CD8-positive, alpha-beta memory T cell (primary cell): Measurements from ENCODE around the gene SDK1. TPM values are rescaled to one million over a fixed set of nuclear protein-coding genes. Genes with fewer than 3 reads are reported as not detected.
"Not testable (repeated sequence)": the region's sequence is repeated elsewhere in the genome, so short reads cannot be mapped to it uniquely, and the experiment has no call there.

Experiments
- CTCF ChIA-PET: fragments of 350-600 bp; sonication (Branson Sonifier 250); formaldehyde crosslinking; loops from one replicate; lab custom pipeline; 2021; ENCODE audit warnings: antibody characterized with exemption; lab: Charles Lee
- POLR2A ChIA-PET: fragments of 350-600 bp; sonication (Branson Sonifier 250); formaldehyde crosslinking; loops from one replicate; lab custom pipeline; 2021; ENCODE audit warnings: antibody characterized with exemption; lab: Charles Lee
- DNase-seq, 5 donors: peaks; one replicate each; pipeline versions ENCODE4 v3.0.0 to v3.0.0-alpha.2; 2020 to 2022; ENCODE audit warnings: mixed read lengths in 1 of 5
- H3K27ac ChIP-seq: one replicate; pipeline ENCODE4 v1.7.0; 2013; ENCODE audit warnings: low read depth, mild to moderate bottlenecking, low read length, moderate library complexity
- H3K27me3 ChIP-seq: 2 replicates; pipeline ENCODE4 v1.7.0; 2013; ENCODE audit warnings: low read length, mild to moderate bottlenecking; ENCODE audit not compliant: insufficient read depth, poor library complexity, severe bottlenecking
- H3K36me3 ChIP-seq: 2 replicates; pipeline ENCODE4 v1.7.0; 2013; ENCODE audit warnings: mild to moderate bottlenecking, low read length, moderate library complexity; ENCODE audit not compliant: insufficient read depth
- H3K4me1 ChIP-seq: 2 replicates; pipeline ENCODE4 v1.7.0; 2013; ENCODE audit warnings: mild to moderate bottlenecking, low read length, moderate library complexity; ENCODE audit not compliant: insufficient read depth
- H3K4me3 ChIP-seq: 2 replicates; pipeline ENCODE4 v1.7.0; 2013; ENCODE audit warnings: mild to moderate bottlenecking, low read length
- H3K9me3 ChIP-seq: 2 replicates; pipeline ENCODE4 v1.7.0; 2013; ENCODE audit warnings: mild to moderate bottlenecking, low read length
- H3K27ac Mint-ChIP-seq, 8 donors: one replicate each; pipeline ENCODE4 v1.8.0; 2020 to 2021; ENCODE audit warnings: mixed read lengths in 8 of 8, mild to moderate bottlenecking in 6 of 8, inconsistent platforms in 3 of 8, moderate library complexity in 3 of 8
- H3K27me3 Mint-ChIP-seq, 2 donors: one replicate each; pipeline ENCODE4 v1.8.0; 2020 to 2021; ENCODE audit warnings: mixed read lengths in 2 of 2, mild to moderate bottlenecking in 1 of 2, moderate library complexity in 1 of 2
- H3K36me3 Mint-ChIP-seq, 3 donors: one replicate each; pipeline ENCODE4 v1.8.0; 2020 to 2021; ENCODE audit warnings: mixed read lengths in 3 of 3, inconsistent platforms in 1 of 3, mild to moderate bottlenecking in 1 of 3
- H3K4me1 Mint-ChIP-seq, 3 donors: one replicate each; pipeline ENCODE4 v1.8.0; 2020 to 2021; ENCODE audit warnings: mixed read lengths in 3 of 3, inconsistent platforms in 1 of 3, mild to moderate bottlenecking in 1 of 3
- H3K4me3 Mint-ChIP-seq, 7 donors: one replicate each; pipeline ENCODE4 v1.8.0; 2020 to 2021; ENCODE audit warnings: mixed read lengths in 7 of 7, mild to moderate bottlenecking in 6 of 7, moderate library complexity in 4 of 7, inconsistent platforms in 2 of 7
- H3K9me3 Mint-ChIP-seq, 5 donors: one replicate each; pipeline ENCODE4 v1.8.0; 2020 to 2022; ENCODE audit warnings: mixed read lengths in 5 of 5, mild to moderate bottlenecking in 3 of 5, moderate library complexity in 2 of 5, inconsistent platforms in 1 of 5
- polyA plus RNA-seq: library from polyadenylated mRNA; unstranded; fragments of 300-500 nt; fragmentation: Illumina TruSeq; gene quantifications from one replicate; pipeline ENCODE4 v1.2.3, GENCODE V29; 2021
- total RNA-seq, 2 experiments: library from RNA; stranded (reverse); gene quantifications; one replicate each; pipeline ENCODE4 v1.2.3, GENCODE V29; 2021

The SDK1 gene
- total and polyA plus RNA-seq, 3 experiments from 2014 or later = 0.04 TPM; not detected in 1

GRCh38 chr7:3754493-3755341 is 453.7 kb downstream of the SDK1 start:
- H3K27ac Mint-ChIP-seq = no peak overlapping the region
- no peak for DNase-seq
- H3K36me3 Mint-ChIP-seq = no peaks in the 10 kb centered on the region
- no peaks in the 10 kb centered on the region for H3K4me1 Mint-ChIP-seq
- H3K27me3 ChIP-seq = no peaks in the 10 kb centered on the region
- ChIA-PET CTCF (no interaction called here), POLR2A (no interaction called here)
- no peak overlapping the region for H3K4me3 ChIP-seq
- no peak overlapping the region for H3K27ac ChIP-seq
- H3K4me3 Mint-ChIP-seq = no peak overlapping the region
- peaks cover 0 to 3% (median 0%) of the 10 kb centered on the region in 5 donors for H3K9me3 Mint-ChIP-seq
- no peaks in the 10 kb centered on the region for H3K4me1 ChIP-seq
- H3K9me3 ChIP-seq = no peaks in the 10 kb centered on the region
- H3K27me3 Mint-ChIP-seq = peaks cover 0 to 25% of the 10 kb centered on the region in 2 donors
- no peaks in the 10 kb centered on the region for H3K36me3 ChIP-seq

GRCh38 chr7:3755778-3756453 is 454.9 kb downstream of the SDK1 start:
- H3K36me3 ChIP-seq, H3K36me3 Mint-ChIP-seq, H3K9me3 Mint-ChIP-seq, H3K4me3 ChIP-seq, H3K9me3 ChIP-seq, CTCF ChIA-PET, DNase-seq, H3K27ac ChIP-seq, H3K4me1 Mint-ChIP-seq, H3K27me3 ChIP-seq, POLR2A ChIA-PET, H3K4me3 Mint-ChIP-seq, H3K27ac Mint-ChIP-seq, H3K4me1 ChIP-seq: not testable (repeated sequence)
- peaks cover 0 to 24% of the 10 kb centered on the region in 2 donors for H3K27me3 Mint-ChIP-seq

- CTCF ChIA-PET = no interaction called here
- Histone ChIP-seq H3K27ac (no peak overlapping the region), H3K36me3 (no peaks in the 10 kb centered on the region), H3K4me3 (no peak overlapping the region), H3K4me1 (no peaks in the 10 kb centered on the region), H3K27me3 (no peaks in the 10 kb centered on the region), H3K9me3 (no peaks in the 10 kb centered on the region)
- Mint-ChIP-seq H3K4me3 (no peak overlapping the region), H3K36me3 (no peaks in the 10 kb centered on the region), H3K27me3 (peaks cover 0 to 18% of the 10 kb centered on the region in 2 donors), H3K9me3 (peaks cover 0 to 3% (median 0%) of the 10 kb centered on the region in 5 donors), H3K27ac (peak overlapping the region in 1 of 8 donors; percentile 58), H3K4me1 (no peaks in the 10 kb centered on the region)
- POLR2A ChIA-PET = no interaction called here
- DNase-seq = no peak
These were observed 456.0 kb downstream of the SDK1 start for GRCh38 chr7:3757059-3757458.

GRCh38 chr7:3760651-3761050 is 459.6 kb downstream of the SDK1 start:
- POLR2A ChIA-PET = no interaction called here
- Mint-ChIP-seq H3K36me3 (no peaks in the 10 kb centered on the region), H3K27me3 (peaks cover 0 to 15% of the 10 kb centered on the region in 2 donors), H3K27ac (no peak overlapping the region), H3K4me1 (no peaks in the 10 kb centered on the region), H3K9me3 (peaks cover 0 to 3% (median 0%) of the 10 kb centered on the region in 5 donors), H3K4me3 (no peak overlapping the region)
- Histone ChIP-seq H3K27ac (no peak overlapping the region), H3K4me3 (no peak overlapping the region), H3K36me3 (no peaks in the 10 kb centered on the region), H3K9me3 (no peaks in the 10 kb centered on the region), H3K4me1 (no peaks in the 10 kb centered on the region), H3K27me3 (no peaks in the 10 kb centered on the region)
- CTCF ChIA-PET = no interaction called here
- DNase-seq = no peak

- no peaks in the 10 kb centered on the region for H3K4me1 Mint-ChIP-seq
- DNase-seq = no peak
- no peaks in the 10 kb centered on the region for H3K9me3 Mint-ChIP-seq
- H3K27me3 Mint-ChIP-seq = peaks cover 0 to 20% of the 10 kb centered on the region in 2 donors
- no peaks in the 10 kb centered on the region for H3K4me1 ChIP-seq
- no peaks in the 10 kb centered on the region for H3K36me3 ChIP-seq
- no peaks in the 10 kb centered on the region for H3K27me3 ChIP-seq
- ChIA-PET CTCF (no interaction called here), POLR2A (no interaction called here)
- no peak overlapping the region for H3K4me3 Mint-ChIP-seq
- H3K9me3 ChIP-seq = no peaks in the 10 kb centered on the region
- H3K36me3 Mint-ChIP-seq = no peaks in the 10 kb centered on the region
- no peak overlapping the region for H3K27ac ChIP-seq
- no peak overlapping the region for H3K27ac Mint-ChIP-seq
- no peak overlapping the region for H3K4me3 ChIP-seq
These were observed 461.2 kb downstream of the SDK1 start for GRCh38 chr7:3762146-3762831.

GRCh38 chr7:3767917-3768777 is 467.1 kb downstream of the SDK1 start:
- Histone ChIP-seq H3K4me1 (no peaks in the 10 kb centered on the region), H3K27me3 (no peaks in the 10 kb centered on the region), H3K36me3 (no peaks in the 10 kb centered on the region), H3K27ac (no peak overlapping the region), H3K9me3 (no peaks in the 10 kb centered on the region), H3K4me3 (no peak overlapping the region)
- no peaks in the 10 kb centered on the region for H3K9me3 Mint-ChIP-seq
- DNase-seq = no peak
- no peak overlapping the region for H3K27ac Mint-ChIP-seq
- ChIA-PET POLR2A (no interaction called here), CTCF (no interaction called here)
- H3K4me1 Mint-ChIP-seq = no peaks in the 10 kb centered on the region
- no peaks in the 10 kb centered on the region for H3K36me3 Mint-ChIP-seq
- peaks cover 0 to 24% of the 10 kb centered on the region in 2 donors for H3K27me3 Mint-ChIP-seq
- H3K4me3 Mint-ChIP-seq = no peak overlapping the region

- Histone ChIP-seq H3K4me3 (no peak overlapping the region), H3K36me3 (no peaks in the 10 kb centered on the region), H3K9me3 (no peaks in the 10 kb centered on the region), H3K27me3 (no peaks in the 10 kb centered on the region), H3K27ac (no peak overlapping the region), H3K4me1 (no peaks in the 10 kb centered on the region)
- ChIA-PET POLR2A (no interaction called here), CTCF (no interaction called here)
- H3K4me3 Mint-ChIP-seq = no peak overlapping the region
- no peak overlapping the region for H3K27ac Mint-ChIP-seq
- H3K27me3 Mint-ChIP-seq = peaks cover 2 to 35% of the 10 kb centered on the region in 2 donors
- H3K36me3 Mint-ChIP-seq = no peaks in the 10 kb centered on the region
- no peak for DNase-seq
- no peaks in the 10 kb centered on the region for H3K4me1 Mint-ChIP-seq
- H3K9me3 Mint-ChIP-seq = no peaks in the 10 kb centered on the region
These were observed 470.9 kb downstream of the SDK1 start for GRCh38 chr7:3771906-3772305.
